ENCODE measurements around the gene MYO1D. TPM values are rescaled to one million over a fixed set of nuclear protein-coding genes. Genes with fewer than 3 reads are reported as not detected.
"Not testable (repeated sequence)": the region's sequence is repeated elsewhere in the genome, so short reads cannot be mapped to it uniquely, and the experiment has no call there.

Gene MYO1D
- total RNA-seq, 2 experiments from 2014 or later = 2.0 to 2.2 TPM

DNA sequence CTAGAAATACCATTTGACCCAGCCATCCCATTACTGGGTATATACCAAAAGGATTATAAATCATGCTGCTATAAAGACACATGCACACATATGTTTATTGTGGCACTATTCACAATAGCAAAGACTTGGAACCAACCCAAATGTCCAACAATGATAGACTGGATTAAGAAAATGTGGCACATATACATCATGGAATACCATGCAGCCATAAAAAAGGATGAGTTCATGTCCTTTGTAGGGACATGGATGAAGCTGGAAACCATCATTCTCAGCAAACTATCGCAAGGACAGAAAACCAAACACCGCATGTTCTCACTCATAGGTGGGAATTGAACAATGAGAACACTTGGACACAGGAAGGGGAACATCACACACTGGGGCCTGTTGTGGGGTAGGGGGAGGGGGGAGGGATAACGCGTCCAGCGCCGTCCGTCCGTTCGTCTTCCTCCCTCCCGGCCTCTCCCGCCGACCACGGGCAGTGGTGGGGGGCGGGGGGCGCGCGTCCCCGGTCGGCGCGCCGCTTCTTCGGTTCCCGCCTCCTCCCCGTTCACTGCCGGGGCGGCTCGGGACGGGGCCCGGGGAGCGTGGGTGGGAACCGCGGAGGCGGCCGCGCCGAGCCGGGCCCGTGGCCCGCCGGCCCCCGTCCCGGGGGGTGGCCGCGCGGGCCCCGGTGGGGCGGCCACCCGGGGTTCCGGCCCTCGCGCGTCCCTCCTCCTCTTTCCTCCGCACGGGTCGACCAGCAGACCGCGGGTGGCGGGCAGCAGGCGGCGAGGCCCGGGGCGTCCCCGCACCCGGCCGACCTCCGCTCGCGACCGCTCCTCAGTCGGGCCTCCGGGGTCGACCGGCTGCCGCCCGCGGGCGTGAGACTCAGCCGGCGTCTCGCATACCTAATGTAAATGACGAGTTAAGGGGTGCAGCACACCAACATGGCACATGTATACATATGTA lies 54.7 kb downstream of the MYO1D start:
- H3K4me1 Mint-ChIP-seq; H3K36me3 Mint-ChIP-seq (ENCODE audit: low read depth); POLR2A ChIA-PET; H3K27ac Mint-ChIP-seq; H3K9me3 Mint-ChIP-seq; H3K4me3 Mint-ChIP-seq; CTCF ChIA-PET; DNase-seq: not testable (repeated sequence)
- H3K27me3 Mint-ChIP-seq = peaks cover 31% of the 10 kb centered on the region

DNA sequence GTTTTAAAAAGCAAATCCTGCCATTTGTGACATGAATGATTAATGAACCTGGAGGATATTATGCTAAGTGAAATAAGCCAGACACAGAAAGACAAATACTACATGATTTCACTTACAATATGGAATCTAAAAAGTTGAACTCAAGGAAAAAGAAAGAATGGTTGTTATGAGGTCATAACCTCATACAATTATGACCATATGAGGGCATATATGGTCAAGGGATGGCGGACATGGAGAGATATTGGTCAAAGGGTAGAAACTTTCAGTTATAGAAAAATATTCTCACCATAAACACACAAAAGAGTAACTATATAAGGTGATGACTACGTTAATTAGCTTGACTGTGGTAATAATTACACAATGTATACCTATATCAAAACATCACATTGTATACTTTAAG lies 56.5 kb downstream of the MYO1D start:
- POLR2A ChIA-PET = no interaction called here
- Mint-ChIP-seq H3K4me3 (no peak overlapping the region), H3K36me3 (ENCODE audit: low read depth) (peaks cover 1% of the 10 kb centered on the region), H3K4me1 (peaks cover 2% of the 10 kb centered on the region), H3K27me3 (peaks cover 27% of the 10 kb centered on the region), H3K27ac (no peak overlapping the region), H3K9me3 (no peaks in the 10 kb centered on the region)
- DNase-seq = no peak
- CTCF ChIA-PET = no interaction called here

GRCh38 chr17:32819787-32820186 lies 57.1 kb downstream of the MYO1D start:
- ChIA-PET POLR2A (no interaction called here), CTCF (no interaction called here)
- DNase-seq = no peak
- H3K36me3 Mint-ChIP-seq (ENCODE audit: low read depth) = peaks cover 1% of the 10 kb centered on the region
- no peaks in the 10 kb centered on the region for H3K9me3 Mint-ChIP-seq
- no peak overlapping the region for H3K4me3 Mint-ChIP-seq
- peaks cover 2% of the 10 kb centered on the region for H3K4me1 Mint-ChIP-seq
- peaks cover 26% of the 10 kb centered on the region for H3K27me3 Mint-ChIP-seq
- H3K27ac Mint-ChIP-seq = no peak overlapping the region

DNA sequence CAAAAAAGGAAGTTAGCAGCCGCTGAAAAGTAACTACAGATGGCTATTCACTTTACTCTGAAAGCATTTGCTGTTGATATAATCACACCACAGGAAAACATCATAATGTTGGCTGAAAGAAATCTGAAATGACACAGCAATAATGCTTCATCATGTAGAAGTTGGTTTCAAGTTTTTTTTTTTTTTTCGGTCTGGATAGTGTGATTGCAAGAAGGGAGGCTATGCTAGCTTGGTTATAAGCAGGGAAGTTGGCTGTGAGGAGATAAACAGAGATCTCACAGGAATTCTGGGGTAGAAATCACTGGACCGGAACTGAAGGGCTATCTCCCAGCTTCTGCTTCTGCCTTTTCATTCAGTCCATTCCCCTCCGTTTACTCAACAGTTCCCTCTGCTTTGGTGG lies 57.9 kb downstream of the MYO1D start:
- H3K4me3 Mint-ChIP-seq = no peak overlapping the region
- no peak overlapping the region for H3K27ac Mint-ChIP-seq
- POLR2A ChIA-PET = no interaction called here
- no peaks in the 10 kb centered on the region for H3K9me3 Mint-ChIP-seq
- peaks cover 2% of the 10 kb centered on the region for H3K4me1 Mint-ChIP-seq
- CTCF ChIA-PET = interaction anchor here (0.6 to 2.3 kb wide), 2 partner anchors 58 to 84 kb away, joined by 3 to 8 read pairs; partner anchors contain the start of gene MYO1D
- no peak for DNase-seq
- H3K36me3 Mint-ChIP-seq (ENCODE audit: low read depth) = peaks cover 1% of the 10 kb centered on the region
- peaks cover 21% of the 10 kb centered on the region for H3K27me3 Mint-ChIP-seq

DNA sequence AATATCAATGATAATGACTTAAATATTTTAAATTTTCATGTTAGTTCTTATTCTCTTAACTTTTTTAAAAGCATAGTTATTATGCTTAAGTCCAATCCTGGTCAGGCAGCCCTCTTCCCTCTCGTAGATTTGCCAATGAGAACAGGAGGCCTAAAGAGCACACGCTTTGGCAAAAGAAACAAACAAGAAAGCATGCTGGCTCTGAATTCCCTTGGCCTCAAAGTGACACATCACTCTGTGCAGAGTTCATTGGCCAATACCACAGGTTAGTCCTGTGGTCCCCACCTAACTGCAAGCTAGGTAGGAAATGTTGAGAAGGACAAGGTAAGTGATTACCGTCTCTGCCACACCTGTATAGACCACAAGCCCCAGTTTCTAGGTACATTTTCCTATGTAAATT lies 61.5 kb downstream of the MYO1D start:
- Mint-ChIP-seq H3K27ac (no peak overlapping the region), H3K9me3 (no peaks in the 10 kb centered on the region), H3K36me3 (ENCODE audit: low read depth) (no peaks in the 10 kb centered on the region), H3K27me3 (peaks cover 6% of the 10 kb centered on the region), H3K4me1 (no peaks in the 10 kb centered on the region), H3K4me3 (no peak overlapping the region)
- DNase-seq = no peak
- ChIA-PET POLR2A (no interaction called here), CTCF (no interaction called here)

DNA sequence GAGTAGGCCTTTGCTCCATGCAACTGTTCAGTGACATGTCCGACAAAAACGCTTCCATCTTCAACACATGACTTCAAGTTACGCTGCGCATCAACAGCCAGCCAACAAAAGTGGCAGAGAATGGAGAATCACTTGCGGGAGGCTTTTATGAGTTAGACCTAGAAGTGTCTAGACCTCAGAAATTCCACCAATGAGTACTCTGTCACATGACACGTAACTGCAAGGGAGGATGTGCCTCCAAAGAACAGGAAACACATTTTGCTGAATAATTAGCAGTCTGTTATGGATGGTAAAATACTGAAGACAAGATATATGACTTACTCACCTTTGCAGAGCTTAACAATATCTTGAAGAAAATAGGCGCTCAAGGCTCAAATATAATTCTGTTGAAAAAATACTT lies 62.1 kb downstream of the MYO1D start:
- DNase-seq = no peak
- no peaks in the 10 kb centered on the region for H3K36me3 Mint-ChIP-seq (ENCODE audit: low read depth)
- ChIA-PET CTCF (no interaction called here), POLR2A (no interaction called here)
- H3K4me1 Mint-ChIP-seq = peaks cover 3% of the 10 kb centered on the region
- H3K9me3 Mint-ChIP-seq = no peaks in the 10 kb centered on the region
- H3K4me3 Mint-ChIP-seq = no peak overlapping the region
- peaks cover 2% of the 10 kb centered on the region for H3K27me3 Mint-ChIP-seq
- no peak overlapping the region for H3K27ac Mint-ChIP-seq

DNA sequence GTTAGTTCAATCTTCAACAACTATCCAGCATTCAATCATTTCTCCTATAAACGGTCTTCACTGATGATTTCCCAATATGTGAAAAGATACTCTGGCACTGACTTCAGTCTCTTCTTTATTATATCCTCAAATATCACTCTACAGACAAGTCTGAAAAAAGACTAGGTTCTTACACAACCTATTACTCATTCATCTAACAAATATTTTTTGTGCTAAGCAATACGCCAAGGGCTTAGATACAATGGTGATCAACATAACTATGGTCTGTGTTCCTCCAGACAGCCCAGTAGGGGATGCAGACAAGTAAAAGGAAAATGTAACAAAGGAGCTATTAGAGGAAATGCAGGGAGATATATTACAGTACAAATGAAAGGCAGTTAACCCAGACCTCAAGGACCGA lies 63.9 kb downstream of the MYO1D start:
- ChIA-PET CTCF (interaction anchor here (0.7 kb wide), 1 partner anchor 281 kb away, joined by 3 read pairs; no protein-coding TSS in a partner anchor), POLR2A (no interaction called here)
- no peaks in the 10 kb centered on the region for H3K9me3 Mint-ChIP-seq

GRCh38 chr17:32810690-32811089 lies 66.2 kb downstream of the MYO1D start:
- Mint-ChIP-seq H3K9me3 (no peaks in the 10 kb centered on the region), H3K4me1 (peaks cover 5% of the 10 kb centered on the region), H3K27ac (no peak overlapping the region), H3K36me3 (ENCODE audit: low read depth) (no peaks in the 10 kb centered on the region), H3K4me3 (no peak overlapping the region), H3K27me3 (no peaks in the 10 kb centered on the region)
- no peak for DNase-seq
- POLR2A ChIA-PET = no interaction called here
- CTCF ChIA-PET = no interaction called here

More for the DNA sequence above, 63.9 kb downstream of the MYO1D start:
- Mint-ChIP-seq H3K27ac (no peak overlapping the region), H3K4me1 (peaks cover 5% of the 10 kb centered on the region), H3K36me3 (ENCODE audit: low read depth) (no peaks in the 10 kb centered on the region), H3K27me3 (no peaks in the 10 kb centered on the region), H3K4me3 (no peak overlapping the region)
- DNase-seq = no peak

DNA sequence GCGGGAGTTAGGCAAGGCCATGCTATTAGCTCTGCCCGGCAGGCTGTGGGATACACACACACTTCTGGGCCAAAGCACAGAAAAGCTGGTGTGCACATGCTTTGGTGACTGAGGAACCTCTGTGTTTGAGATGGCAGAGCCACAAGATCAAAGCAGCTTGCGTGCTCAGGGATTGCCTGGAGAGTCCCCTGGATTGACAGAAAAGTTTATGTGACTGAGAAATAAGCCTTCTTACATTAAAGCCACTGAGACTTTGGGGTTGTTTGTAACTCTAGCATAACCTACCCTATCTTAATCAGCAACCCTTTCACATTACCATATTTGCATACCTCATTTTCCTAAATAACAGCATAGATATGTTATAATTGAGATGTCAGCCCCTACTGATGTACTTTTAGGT lies 69.3 kb downstream of the MYO1D start:
- peaks cover 5% of the 10 kb centered on the region for H3K4me1 Mint-ChIP-seq
- H3K4me3 Mint-ChIP-seq = no peak overlapping the region
- DNase-seq = no peak
- ChIA-PET CTCF (no interaction called here), POLR2A (no interaction called here)
- H3K27me3 Mint-ChIP-seq = peaks cover 2% of the 10 kb centered on the region
- no peaks in the 10 kb centered on the region for H3K36me3 Mint-ChIP-seq (ENCODE audit: low read depth)
- H3K9me3 Mint-ChIP-seq = no peaks in the 10 kb centered on the region
- H3K27ac Mint-ChIP-seq = no peak overlapping the region

- DNase-seq = no peak
- H3K4me1 Mint-ChIP-seq = peaks cover 5% of the 10 kb centered on the region
- H3K9me3 Mint-ChIP-seq = no peaks in the 10 kb centered on the region
- no peak overlapping the region for H3K27ac Mint-ChIP-seq
- peaks cover 2% of the 10 kb centered on the region for H3K27me3 Mint-ChIP-seq
- no peaks in the 10 kb centered on the region for H3K36me3 Mint-ChIP-seq (ENCODE audit: low read depth)
- POLR2A ChIA-PET = no interaction called here
- CTCF ChIA-PET = no interaction called here
- no peak overlapping the region for H3K4me3 Mint-ChIP-seq
Observed at GRCh38 chr17:32806646-32807045, 70.3 kb downstream of the MYO1D start.

- H3K4me3 Mint-ChIP-seq = no peak overlapping the region
- DNase-seq = no peak
- H3K9me3 Mint-ChIP-seq = no peaks in the 10 kb centered on the region
- ChIA-PET POLR2A (no interaction called here), CTCF (interaction anchor here (0.5 to 1.0 kb wide), 3 partner anchors 22 to 132 kb away, joined by 4 to 5 read pairs (median 4); partner anchors contain the start of gene MYO1D)
- H3K36me3 Mint-ChIP-seq (ENCODE audit: low read depth) = no peaks in the 10 kb centered on the region
- H3K27ac Mint-ChIP-seq = no peak overlapping the region
- H3K27me3 Mint-ChIP-seq = peaks cover 9% of the 10 kb centered on the region
- peaks cover 5% of the 10 kb centered on the region for H3K4me1 Mint-ChIP-seq
Observed at GRCh38 chr17:32805029-32805976, 71.6 kb downstream of the MYO1D start.

DNA sequence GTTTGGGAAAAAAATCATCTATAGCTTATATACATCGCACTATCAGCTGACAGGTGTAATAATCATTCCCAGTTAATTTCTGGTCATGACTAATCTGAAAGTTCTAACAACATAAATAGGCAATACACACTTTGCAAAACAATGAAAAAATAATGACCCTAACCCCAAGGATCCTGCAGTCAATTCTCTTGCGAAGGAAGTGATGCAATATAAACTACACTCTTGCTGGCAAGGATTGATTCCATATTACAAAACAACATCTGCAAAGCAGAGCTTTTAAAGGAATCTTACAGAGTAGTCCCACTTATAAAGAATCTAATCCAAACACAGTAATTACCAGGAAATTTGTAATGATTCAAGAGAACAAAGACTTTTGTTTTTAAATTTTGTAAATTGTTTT lies 73.4 kb downstream of the MYO1D start:
- DNase-seq = no peak
- no peaks in the 10 kb centered on the region for H3K36me3 Mint-ChIP-seq (ENCODE audit: low read depth)
- H3K27ac Mint-ChIP-seq = no peak overlapping the region
- no peaks in the 10 kb centered on the region for H3K9me3 Mint-ChIP-seq
- CTCF ChIA-PET = interaction anchor here (1.7 kb wide), 1 partner anchor 73 kb away, joined by 5 read pairs; the partner anchor contains the start of gene MYO1D
- POLR2A ChIA-PET = no interaction called here
- peaks cover 13% of the 10 kb centered on the region for H3K27me3 Mint-ChIP-seq
- H3K4me1 Mint-ChIP-seq = no peaks in the 10 kb centered on the region
- H3K4me3 Mint-ChIP-seq = no peak overlapping the region

DNA sequence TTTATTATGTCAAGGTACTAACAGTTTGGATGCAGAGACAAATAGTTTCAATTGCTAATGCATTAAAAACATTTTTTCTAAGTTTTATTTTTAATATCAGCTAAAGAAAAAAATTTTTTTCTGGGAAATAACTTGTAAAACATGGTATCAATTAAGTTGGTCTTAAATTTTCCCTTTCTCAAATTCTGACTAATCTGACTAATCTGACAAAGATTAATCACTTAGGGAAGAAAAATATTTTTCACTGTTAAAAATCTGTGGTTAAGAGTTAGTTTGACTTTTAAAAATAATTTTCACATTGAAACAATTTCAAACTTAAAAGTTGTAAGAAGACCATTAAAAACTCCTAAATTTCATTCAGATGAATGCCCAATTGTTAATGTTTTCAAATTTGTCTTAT lies 74.6 kb downstream of the MYO1D start:
- ChIA-PET POLR2A (no interaction called here), CTCF (interaction anchor here (1.7 kb wide), 1 partner anchor 75 kb away, joined by 5 read pairs; the partner anchor contains the start of gene MYO1D)
- Mint-ChIP-seq H3K9me3 (no peaks in the 10 kb centered on the region), H3K27ac (no peak overlapping the region), H3K27me3 (peaks cover 17% of the 10 kb centered on the region), H3K4me1 (no peaks in the 10 kb centered on the region), H3K4me3 (no peak overlapping the region), H3K36me3 (ENCODE audit: low read depth) (no peaks in the 10 kb centered on the region)
- no peak for DNase-seq
